T-helper 9 cell (primary cell): ENCODE data around the gene MAN2B2.

Experiments
- DNase-seq: peaks from one replicate; pipeline ENCODE4 v3.0.0-alpha.2; 2020
- total RNA-seq, 2 donors: gene quantifications; one replicate each; lab custom pipeline; 2026; lab: John Stamatoyannopoulos, UW

MAN2B2 gene
- 66.4 to 92.4 reads per million in 2 donors for total RNA-seq

DNA sequence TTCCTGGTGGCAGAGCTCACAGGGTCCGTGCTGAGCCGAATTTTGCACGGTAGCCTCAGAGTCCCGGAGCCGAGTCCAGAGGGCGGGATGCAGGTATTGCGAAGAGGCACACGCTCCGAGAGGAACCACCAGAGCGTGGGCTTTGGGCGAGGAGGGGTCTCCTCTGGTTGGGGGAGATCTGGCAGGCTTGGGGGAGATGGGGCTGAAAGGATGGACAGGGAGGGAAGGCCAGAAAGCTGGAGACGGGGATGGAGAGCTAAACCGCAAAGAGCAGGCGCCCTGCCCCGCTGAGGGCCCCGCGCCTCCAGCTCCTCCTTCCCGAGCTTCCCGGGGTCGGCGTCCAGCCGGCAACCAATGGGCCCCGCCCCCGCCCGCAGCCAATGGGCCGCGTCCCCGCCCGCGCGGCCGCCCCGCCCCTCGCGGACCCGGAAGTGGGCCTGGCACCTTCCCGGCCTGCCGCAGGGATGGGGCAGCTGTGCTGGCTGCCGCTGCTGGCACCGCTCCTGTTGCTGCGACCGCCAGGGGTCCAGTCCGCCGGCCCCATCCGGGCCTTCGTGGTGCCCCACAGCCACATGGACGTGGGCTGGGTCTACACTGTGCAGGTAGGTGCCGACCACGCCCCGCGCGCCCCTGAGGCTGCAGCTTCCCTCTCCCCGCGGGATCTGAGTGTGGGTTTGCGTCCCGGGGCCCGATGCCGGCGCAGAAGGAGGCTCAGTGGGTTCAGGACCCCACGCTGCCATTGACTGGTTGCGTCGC is at the start of gene MAN2B2:
Gene MAN2B2 (plus strand): TSS at position 443 of the 756 bp plus-strand sequence. CDS start 22 bp downstream, at position 465.
- DNase-seq = peak; percentile 76

DNA sequence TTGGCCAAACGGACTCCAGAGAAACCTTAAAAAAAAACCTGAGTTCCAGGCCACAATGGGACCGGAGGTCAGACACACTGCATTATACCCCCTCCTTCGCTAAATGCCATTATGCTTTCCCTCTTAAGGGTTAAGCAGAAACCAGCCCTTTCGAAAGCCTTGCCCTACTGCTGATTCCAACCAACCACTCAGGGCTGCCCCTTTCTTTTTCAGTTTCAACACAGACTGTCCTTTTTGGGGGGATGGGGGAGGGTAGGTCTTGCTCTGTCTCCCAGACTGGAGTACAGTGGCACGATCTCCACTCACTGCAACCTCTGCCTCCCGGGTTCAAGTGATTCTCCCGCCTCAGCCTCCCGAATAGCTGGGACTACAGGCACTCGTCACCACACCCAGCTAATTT is 49.5 kb upstream of the MAN2B2 start:
- DNase-seq = no peak

DNA sequence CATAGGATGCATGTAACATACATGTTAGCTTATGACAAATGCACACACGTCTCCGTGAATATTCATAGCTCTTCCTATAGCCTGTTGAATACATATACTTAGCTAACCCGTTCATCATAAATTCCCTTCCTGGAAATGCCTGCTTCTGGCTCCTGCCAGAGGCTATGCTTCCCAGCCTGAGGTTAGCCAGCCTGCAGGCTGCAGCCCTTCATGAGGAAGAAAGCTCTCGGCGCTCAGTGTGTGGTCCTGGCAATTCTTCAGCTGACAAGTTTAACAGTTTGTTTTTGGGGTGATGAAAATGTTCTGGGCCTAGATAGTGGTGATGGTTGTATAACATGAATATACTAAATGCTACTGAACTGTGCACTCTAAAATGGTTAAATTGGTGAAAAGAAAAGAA is 48.8 kb upstream of the MAN2B2 start:
- no peak for DNase-seq

DNA sequence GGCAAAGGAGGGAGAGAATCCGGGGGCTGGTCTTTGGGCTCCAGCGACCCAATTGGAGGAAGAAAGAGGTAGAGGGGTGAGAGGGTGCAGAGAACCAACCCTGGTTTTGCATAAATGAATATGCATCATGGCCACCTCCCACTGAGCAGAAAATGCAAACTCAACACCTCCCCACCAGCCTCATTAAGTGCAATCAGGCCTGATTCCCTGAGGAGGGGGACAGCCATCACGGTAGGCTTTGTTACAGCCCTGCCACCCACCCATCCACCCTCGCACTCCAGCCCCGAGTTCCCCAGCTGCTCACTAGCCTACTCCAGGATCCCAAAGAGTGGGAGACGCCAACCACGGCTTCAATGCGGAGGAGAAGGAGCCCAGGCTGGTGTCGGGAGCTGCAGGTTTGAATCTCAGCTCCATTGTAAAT is 48.3 kb upstream of the MAN2B2 start:
- no peak for DNase-seq

DNA sequence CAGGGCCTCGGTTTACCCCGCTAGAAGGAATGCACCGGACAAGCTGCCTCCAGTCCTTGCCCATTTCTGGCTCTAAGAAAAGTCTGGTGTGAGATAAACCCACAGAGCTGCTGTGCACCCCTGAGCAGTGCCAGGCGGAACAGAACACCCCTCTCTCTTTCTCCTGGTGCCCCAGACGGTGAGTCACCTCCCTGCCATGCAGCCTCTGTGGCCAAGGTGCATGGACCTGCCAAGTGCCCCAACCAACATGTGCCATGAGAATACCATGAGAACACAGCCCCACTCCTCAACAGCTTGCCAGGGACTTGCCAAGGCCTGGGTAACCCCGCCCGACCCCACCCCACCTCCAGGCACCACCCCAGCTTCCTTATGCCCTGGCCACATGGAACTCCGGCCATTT is 47.7 kb upstream of the MAN2B2 start:
- DNase-seq = no peak

DNA sequence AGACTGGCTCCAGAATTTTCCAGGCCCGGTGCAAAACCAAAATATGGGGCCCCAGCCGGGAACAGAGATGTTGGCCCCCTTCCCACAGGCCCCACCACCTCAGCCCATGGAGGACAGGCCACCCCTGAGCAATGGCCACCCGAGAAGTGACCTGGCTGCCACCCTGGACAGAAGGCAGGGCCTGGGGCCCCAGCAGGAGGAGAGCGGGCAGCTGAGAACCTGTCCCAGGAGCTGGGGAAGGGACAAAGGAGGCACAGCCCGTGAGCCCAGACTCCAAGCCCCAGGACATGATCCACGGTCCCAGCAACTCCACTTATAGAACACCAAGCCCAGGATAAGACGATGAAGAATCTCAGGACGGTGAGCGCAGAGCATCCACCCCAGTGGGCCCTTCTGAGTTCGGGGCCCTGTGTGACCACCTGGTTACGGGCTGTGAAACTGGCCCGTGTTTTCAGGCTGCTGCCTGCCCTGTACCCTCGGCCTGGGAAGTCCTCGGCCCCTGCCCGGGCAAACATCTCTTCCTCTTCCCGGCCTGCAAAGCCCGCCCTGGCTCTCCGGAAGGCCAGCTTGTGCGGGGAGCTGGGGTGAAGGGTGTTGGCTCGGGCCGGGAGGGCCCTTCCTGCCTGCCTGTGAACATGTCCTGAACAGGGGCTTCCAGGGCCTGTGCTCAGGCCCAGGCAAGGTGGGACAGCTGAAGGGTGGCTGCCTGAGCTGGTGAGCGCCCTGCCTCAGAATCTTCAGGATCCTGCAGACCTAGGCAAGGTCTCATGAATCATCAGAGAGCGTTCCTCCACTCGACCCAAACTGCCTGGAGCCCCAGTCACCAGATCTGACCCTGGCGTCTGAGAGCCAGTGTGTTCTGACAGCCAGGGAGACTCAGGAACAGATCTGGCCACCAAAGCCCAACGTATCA is 47.0 kb upstream of the MAN2B2 start:
- no peak for DNase-seq

DNA sequence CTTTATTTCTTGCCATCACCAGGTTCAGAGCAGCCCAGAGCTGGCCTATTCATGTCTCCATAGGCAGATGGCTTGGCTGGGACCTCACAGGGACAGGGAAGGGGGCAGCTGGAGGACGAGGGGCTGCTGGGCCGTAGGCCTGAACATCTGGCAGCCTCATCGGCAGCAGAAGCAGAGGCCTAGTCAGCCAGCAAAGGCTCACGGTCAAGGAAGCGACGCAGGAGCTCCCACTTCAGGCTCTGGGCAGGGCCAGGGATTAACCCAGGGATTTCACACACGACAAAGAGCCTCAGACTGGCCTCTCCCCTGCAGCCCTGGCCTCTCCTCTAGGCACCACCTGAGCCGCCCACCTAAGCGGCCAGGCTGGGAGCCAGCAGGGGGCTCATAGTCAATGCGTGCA is 46.0 kb upstream of the MAN2B2 start:
- no peak for DNase-seq

DNA sequence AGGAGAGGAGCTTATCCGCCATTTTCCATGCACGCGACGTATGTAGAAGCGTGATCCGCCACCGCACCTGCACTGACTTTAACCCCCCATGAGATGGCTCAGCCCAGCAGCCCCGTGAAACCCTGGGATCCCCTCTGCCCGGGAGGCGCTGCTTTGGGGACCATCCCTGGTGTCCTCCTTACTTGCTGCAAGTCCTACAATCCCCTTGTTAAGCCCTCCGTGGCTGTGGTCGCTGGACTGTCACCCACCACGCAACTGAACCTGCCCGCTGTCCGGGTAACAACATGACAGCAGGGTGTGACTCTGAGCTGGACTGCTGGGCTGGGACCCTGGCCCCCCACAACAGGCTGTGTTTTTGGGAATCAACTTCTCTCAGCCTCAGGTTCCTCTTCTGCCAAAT is 44.7 kb upstream of the MAN2B2 start:
- no peak for DNase-seq

DNA sequence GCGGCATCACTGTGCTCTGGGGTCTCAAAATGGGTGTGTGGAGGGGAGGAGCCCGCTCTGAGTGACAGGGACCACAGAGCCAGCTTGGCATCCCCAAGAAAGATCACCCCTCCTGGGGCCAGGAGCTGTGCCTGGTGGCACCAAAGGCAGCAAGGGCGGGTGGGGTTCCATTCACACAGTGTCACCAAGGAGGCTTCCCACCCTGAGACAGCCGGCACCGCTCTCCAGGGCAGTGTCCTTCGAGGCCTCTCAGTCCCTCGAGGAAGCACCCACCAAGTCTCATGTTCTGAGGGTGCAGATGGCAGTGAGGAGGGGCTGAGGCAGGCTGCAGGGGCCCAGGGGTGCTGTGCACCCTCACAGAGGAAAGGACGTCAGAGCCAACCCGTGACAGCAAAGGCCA is 44.0 kb upstream of the MAN2B2 start:
- DNase-seq = no peak

DNA sequence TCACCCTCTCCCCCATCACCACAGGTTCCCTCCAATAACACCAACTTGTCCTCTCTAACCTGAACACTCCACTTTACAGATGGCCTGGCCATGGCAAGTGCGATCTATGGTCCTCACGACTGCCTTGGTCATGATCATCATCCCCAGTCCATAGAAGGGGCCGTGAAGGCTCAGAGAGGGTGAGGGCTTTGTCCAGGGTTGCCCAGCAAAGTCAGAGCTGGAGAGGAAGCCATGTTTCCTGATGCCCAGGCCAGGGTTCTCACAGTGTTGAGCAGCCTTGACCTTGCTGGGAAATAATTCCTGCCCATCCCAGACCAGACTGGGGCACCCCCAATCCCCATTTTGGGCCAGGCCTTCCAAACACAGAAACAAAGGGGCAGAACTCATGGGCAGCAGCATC is 42.9 kb upstream of the MAN2B2 start:
- no peak for DNase-seq

DNA sequence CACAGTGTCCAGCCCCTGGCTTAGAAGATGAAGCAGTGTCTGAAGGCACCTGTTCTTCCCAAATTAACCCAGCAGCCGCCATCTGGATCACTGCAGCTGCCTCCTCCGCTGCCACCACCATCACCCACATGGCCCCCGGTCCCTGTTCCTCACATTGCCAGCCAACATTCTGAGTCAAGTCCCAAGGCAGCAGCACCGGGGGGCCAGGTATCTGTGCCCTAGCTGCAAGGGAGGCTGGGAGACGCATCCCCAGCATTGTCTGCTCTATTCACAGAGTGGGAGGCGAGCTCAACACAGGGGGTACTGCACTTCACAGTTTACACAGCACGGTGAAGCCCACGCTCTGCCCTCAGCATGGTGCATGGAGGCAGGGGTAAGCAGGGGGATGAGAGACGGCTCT is 42.3 kb upstream of the MAN2B2 start:
- DNase-seq = no peak

DNA sequence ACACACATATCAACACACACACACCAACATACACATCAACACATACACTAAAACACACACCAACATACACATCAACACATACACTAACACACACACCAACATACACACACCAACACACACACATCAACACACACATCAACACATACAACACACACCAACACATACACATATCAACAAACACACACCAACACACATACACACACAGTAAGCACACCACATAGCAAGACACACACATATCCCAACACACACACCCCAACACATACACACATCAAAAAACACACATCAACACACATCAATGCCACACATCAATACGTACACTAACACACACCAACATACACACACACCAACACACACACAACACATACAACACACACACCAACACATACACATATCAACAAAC is 40.9 kb upstream of the MAN2B2 start:
- no peak for DNase-seq

DNA sequence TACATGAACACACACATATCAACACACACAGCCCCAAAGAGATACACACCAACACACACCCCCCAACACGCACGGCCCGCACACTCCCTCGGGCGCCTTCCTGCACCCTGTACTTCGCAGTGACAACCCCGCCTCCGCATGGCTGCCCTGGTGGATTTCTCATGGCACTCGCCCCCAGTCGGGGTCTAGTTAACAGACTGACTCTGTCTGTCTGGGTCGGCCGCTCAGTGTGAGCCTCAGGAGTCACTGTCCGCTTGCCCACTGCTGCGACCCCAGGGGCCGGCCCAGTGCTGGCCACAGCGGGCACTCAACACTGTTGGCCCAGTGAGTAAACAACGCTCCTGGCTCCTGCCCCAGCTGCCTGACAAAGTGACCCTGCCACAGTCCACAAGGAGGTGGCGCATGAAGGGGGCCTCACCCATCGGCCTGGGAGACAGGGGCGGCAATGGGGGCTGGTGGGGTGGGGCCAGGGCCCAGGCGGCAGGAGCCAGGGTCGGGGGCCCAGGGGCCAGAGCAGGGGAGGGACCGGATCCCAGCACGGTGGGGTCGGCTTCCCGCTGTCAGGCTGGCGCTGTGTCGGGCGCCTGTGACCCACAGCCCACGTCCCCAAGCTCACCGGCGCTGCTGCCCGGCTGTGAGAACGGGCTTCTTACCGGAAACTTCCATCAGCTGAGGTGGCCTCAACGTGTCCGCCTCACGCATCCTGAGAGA is 40.2 kb upstream of the MAN2B2 start:
- no peak for DNase-seq

DNA sequence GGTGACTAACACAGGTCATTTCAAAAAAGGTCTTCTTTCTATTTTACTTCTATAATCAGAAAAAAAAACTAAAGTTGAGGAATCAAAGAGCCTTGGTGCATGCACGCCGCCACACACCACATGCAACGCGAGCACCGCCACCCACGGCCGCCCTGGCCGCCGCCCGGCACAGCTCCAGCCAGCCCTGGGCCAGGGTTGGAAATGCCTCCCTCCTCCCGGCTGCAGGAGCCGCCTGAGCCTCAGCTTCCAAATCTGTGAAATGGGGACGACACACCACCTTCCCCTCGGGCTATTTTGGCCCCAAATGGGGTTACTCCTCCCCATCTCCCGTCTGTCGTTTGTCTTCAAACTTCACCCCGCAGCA is 39.7 kb upstream of the MAN2B2 start:
- DNase-seq = no peak

DNA sequence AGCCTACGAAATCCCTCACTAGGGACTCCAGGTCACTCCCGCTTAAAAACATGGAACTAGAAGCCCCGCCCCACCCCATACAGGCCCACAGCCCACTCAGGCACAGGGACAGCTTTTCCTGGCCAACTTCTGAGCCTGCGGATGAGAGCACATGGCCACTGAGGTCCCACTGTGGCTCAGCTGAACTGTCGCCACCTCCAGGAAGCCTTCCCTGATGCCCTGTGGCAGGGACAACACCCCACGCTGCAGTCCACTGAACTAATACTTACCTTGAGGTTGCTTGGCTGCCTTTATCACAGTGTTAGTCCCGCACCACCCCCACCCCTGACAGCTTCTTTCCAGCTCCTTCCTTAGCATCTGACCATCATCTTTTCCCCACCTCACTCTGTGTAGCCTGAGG is 39.3 kb upstream of the MAN2B2 start:
- no peak for DNase-seq

DNA sequence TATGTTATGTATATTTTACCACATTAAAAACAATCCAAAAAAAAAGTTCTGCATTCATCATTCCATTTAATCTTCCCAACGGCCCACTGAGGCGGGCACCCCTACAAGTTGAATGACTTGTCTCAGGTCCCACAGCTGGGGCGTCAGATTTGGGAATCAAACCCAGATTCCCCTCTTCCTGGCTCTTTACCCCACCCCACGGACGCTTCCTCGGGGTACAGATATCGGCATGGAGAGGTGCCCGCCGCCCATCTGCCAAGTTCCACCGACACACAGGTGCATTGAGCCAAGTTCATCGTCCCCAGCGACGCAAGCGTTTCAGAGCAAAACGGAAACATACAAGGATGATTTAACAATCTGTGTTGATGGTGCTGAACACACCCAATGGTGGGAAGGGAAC is 36.9 kb upstream of the MAN2B2 start:
- DNase-seq = no peak

DNA sequence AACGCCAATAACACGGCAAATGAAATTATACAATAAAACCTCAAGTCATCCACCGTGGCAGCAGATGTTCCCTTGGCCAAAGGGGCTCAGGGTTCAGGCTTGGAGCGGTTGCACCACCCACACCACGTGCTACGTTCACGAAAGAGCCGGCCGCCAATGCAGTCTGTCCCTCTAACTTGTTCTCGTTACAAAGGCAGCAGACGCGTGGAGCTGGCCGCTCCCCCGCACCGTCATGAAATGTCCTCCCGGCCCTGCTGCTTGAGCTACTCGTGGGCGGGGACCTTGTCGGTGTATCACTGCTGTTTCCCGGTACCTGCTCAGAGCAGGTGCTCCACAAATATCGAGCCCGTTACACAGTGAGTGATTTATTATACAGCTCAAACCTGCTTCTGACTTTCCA is 36.4 kb upstream of the MAN2B2 start:
- DNase-seq = no peak

DNA sequence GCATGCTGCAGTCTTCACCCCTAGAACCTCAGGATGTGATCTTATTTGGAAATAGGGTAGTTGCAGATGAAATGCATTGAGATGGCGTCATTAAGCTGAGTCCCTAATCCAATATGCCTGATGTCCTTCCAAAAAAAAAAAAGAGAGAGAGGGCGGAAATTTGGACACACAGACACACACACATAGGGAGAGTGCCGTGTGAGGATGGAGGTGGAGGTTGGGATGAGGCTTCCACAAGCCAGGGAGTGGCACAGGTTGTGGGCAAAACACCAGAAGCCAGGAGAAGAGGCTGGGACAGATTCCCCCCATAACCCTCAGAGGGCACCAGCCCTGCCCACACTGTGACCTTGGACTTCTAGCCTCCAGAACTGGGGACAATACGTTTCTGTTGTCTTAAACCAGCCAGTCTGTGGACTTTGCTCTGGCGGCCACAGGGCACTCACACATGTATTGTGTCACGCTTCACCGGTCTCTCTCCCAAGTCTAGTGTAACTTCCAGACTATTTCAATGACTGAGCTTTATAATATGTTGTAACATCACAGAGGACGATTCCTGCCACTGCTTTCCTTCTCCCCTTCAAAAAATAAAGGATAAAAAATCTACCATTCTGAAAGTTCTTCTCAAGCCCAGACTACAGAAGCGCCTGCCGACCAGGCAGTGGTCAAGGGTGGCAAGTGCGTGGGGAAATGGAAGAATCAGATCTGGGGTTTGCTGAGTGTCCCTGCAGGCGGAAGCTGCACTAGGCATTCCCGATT is 35.8 kb upstream of the MAN2B2 start:
- no peak for DNase-seq

DNA sequence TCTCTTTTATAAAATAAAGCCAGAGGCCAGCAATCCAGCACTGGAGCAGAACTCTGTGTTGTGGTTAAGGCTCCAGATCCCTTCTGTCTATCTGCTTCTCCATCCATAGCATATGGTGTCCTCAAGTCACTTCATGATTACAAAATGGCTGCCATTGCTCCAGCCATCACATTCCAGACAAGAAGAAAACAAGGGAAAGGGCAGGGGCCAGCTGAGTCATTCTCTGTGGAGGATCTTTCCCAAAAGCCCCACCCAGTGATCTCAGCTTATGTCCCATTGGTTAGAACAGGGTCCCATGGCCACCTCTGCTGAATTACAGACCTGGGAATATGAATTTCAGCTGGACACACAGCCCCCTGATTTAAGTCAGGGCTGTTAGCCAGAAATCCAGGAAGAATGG is 34.1 kb upstream of the MAN2B2 start:
- DNase-seq = no peak

DNA sequence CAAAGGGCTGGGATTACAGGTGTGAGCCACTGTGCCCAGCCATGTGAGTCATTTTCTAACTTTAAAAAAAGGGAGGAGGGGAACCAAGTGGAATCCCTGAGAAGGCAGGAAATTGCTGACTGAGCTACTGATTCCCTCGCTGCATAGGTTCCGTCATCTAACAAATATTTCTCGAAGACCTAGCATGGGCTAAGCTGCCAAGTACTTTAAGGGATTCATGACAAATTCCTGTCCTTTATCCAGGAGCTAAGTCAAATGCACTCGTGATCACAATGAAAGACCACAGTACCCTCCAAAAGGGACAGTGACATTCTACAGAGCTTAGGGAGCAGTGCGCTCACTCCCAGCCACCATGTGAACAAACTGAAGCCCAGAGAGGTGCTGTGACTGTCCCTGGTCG is 33.2 kb upstream of the MAN2B2 start:
- no peak for DNase-seq

DNA sequence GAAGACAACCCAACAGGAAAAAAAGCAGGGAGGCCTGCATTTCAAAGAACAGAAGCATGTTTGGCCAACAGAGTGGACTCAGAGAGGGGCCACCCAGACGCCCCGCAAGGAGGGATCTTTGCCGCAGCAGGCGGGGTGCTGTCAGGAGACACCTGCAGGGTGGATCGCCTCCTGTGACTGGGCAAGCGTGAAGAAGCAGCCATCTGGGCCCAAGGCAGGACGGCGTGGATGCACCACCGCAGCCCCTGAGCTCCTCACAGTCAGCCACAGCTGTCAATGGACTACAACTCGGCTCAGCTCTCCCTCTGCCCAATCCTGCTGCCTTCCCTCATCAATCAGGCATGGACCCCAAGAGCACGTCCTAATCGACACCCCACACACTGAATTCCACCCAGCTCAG is 32.0 kb upstream of the MAN2B2 start:
- no peak for DNase-seq

DNA sequence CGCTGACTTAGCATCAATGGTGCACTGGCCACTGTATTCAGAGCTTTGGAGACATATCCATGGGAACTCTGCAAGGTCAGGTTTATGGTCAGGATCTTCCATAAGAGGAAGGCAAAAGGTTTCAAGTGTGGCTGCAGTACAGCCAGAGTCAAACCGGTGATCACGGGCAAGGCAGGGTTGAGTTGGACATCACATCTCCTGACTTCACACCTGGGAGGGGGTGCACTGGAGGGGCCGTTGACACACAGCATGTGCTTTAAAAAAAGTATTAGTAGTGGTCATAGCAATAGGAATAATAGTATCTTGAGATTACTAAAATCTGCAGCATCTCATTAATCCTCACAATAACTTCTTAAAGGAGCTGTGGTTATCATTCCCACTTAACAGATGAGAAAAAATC is 28.9 kb upstream of the MAN2B2 start:
- DNase-seq = no peak
